ENCODE data around the gene REC114.
"Not testable (repeated sequence)": the region's sequence is repeated elsewhere in the genome, so short reads cannot be mapped to it uniquely, and the experiment has no call there.

The REC114 gene

GRCh38 chr15:73455876-73456275 is 12.9 kb downstream of the REC114 start:
- DNase-seq (ENCODE audit: low read depth in 2 of 2) = no peak

GRCh38 chr15:73457334-73457733 is 14.4 kb downstream of the REC114 start:
- DNase-seq (ENCODE audit: low read depth in 2 of 2) = no peak

- no peak for DNase-seq (ENCODE audit: low read depth in 2 of 2)
These were observed 17.7 kb downstream of the REC114 start for GRCh38 chr15:73460662-73461061.

- DNase-seq (ENCODE audit: low read depth in 2 of 2) = no peak
These were observed 21.6 kb downstream of the REC114 start for GRCh38 chr15:73464602-73465001.

GRCh38 chr15:73467758-73468157 is 24.8 kb downstream of the REC114 start:
- DNase-seq (ENCODE audit: low read depth in 2 of 2) = no peak

- DNase-seq (ENCODE audit: low read depth in 2 of 2) = no peak
These were observed 31.8 kb downstream of the REC114 start for GRCh38 chr15:73474785-73475184.

GRCh38 chr15:73476704-73477216 is 33.8 kb downstream of the REC114 start:
- no peak for DNase-seq (ENCODE audit: low read depth in 2 of 2)

- DNase-seq (ENCODE audit: low read depth in 2 of 2) = no peak
These were observed 37.1 kb downstream of the REC114 start for GRCh38 chr15:73480050-73480449.

GRCh38 chr15:73482166-73482565 is 39.2 kb downstream of the REC114 start:
- no peak for DNase-seq (ENCODE audit: low read depth in 2 of 2)

- DNase-seq (ENCODE audit: low read depth in 2 of 2) = no peak
These were observed 40.1 kb downstream of the REC114 start for GRCh38 chr15:73483053-73483452.

- no peak for DNase-seq (ENCODE audit: low read depth in 2 of 2)
These were observed 42.4 kb downstream of the REC114 start for GRCh38 chr15:73485372-73485771.

- not testable (repeated sequence) for DNase-seq (ENCODE audit: low read depth in 2 of 2)
These were observed 42.9 kb downstream of the REC114 start for GRCh38 chr15:73485885-73486284.

- DNase-seq (ENCODE audit: low read depth in 2 of 2) = no peak
These were observed 45.7 kb downstream of the REC114 start for GRCh38 chr15:73488698-73489097.

- DNase-seq (ENCODE audit: low read depth in 2 of 2) = no peak
These were observed 51.0 kb downstream of the REC114 start for GRCh38 chr15:73493922-73494321.

GRCh38 chr15:73495181-73495580 is 52.2 kb downstream of the REC114 start:
- no peak for DNase-seq (ENCODE audit: low read depth in 2 of 2)

GRCh38 chr15:73500696-73501095 is 57.7 kb downstream of the REC114 start:
- no peak for DNase-seq (ENCODE audit: low read depth in 2 of 2)

GRCh38 chr15:73504885-73505284 is 61.9 kb downstream of the REC114 start:
- DNase-seq (ENCODE audit: low read depth in 2 of 2) = no peak

- no peak for DNase-seq (ENCODE audit: low read depth in 2 of 2)
These were observed 72.6 kb downstream of the REC114 start for GRCh38 chr15:73515527-73515926.

GRCh38 chr15:73517566-73517965 is 74.6 kb downstream of the REC114 start:
- no peak for DNase-seq (ENCODE audit: low read depth in 2 of 2)

- no peak for DNase-seq (ENCODE audit: low read depth in 2 of 2)
These were observed 75.4 kb downstream of the REC114 start for GRCh38 chr15:73518180-73518862.

- DNase-seq (ENCODE audit: low read depth in 2 of 2) = no peak
These were observed 76.1 kb downstream of the REC114 start for GRCh38 chr15:73518876-73519733.

- DNase-seq (ENCODE audit: low read depth in 2 of 2) = no peak
These were observed 79.0 kb downstream of the REC114 start for GRCh38 chr15:73522011-73522410.

- DNase-seq (ENCODE audit: low read depth in 2 of 2) = no peak
These were observed 82.0 kb downstream of the REC114 start for GRCh38 chr15:73524919-73525318.
